GM11168 (cell line): ENCODE measurements around the gene NUTM1.
"Not testable (repeated sequence)": the region's sequence is repeated elsewhere in the genome, so short reads cannot be mapped to it uniquely, and the experiment has no call there.

Experiments used
- in situ Hi-C: fragments of 300-500 bp; cut with MboI; formaldehyde crosslinking; loops from one replicate; pipeline ENCODE4 v1.12.0; 2022; ENCODE audit warnings: low sequenced_read_pairs; ENCODE audit not compliant: unreplicated experiment

The NUTM1 gene

DNA sequence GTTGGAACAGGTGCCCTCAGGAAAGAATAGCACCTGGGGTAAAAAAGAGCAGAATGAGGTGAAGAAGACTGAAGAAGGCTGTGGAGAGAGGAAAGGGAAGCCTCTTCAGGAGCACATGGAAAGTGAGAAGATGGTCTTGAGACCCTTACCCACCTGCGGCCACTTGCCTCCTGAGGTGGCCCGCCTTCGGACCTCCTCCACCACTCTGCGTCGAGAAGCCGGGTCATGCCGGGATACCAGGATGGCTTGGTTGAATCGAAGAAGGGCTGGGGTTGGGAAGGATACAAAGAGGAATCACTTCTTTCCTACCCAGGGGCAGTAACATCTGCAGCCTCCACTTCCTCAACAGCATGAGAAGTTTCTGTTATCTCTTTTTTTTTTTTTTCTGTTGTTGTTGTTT lies 20.9 kb downstream of the NUTM1 start:
- in situ Hi-C loops, result no loop called here

DNA sequence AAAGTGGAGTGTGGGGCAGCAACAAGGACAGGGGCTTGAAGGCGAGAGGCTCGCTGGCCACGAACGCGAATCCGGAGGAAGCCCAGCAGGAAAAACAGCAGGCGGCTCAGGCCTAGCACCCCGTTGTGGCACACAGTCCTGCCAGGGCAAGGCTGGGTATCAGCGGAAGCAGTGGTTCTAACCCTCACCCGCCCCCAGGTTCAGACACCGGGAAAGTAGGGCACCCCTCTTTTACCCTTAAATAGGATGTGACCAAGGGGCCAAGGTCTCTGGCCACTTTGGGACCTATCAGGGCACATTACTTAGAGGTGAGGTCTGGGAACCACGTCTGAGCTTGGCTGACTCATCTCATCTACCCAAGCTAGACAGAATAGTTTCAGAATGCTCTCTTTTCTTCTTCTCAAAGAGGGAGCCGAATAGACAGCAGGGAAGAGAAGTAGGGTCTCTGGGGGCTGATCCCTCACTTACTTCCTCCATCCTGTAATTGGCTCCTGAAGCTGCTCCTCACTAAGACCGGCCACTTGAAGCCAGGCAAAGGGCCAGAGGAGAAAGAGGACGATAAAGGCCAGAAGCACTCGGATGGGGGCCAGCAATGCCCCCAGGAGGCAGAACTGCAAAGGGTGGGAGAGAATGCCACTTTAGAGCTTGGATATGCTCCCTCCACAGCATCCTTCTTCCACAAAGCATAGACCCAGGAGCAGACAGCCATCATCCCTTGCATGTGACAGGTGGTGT lies 22.1 kb downstream of the NUTM1 start:
- in situ Hi-C loops, result no loop called here

DNA sequence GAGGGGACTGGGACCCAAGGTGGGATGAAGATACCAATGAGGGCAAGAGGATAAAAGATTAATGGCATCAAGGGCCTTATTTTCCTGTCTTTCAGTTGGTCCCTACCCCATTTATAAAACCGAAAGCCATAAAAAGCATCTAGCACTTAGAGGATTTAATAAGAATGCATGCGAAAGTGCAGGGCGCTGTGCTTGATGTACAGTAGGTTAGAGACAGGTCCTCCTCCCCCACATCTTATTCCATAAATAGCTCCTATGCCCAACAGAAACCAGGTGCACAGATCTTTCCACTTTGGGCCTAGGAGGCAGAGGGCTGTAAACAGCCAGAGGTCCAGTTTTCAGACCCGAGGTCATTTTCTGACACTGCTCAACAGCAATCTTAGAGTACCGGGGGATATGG lies 22.7 kb downstream of the NUTM1 start:
- in situ Hi-C loops, result no loop called here

DNA sequence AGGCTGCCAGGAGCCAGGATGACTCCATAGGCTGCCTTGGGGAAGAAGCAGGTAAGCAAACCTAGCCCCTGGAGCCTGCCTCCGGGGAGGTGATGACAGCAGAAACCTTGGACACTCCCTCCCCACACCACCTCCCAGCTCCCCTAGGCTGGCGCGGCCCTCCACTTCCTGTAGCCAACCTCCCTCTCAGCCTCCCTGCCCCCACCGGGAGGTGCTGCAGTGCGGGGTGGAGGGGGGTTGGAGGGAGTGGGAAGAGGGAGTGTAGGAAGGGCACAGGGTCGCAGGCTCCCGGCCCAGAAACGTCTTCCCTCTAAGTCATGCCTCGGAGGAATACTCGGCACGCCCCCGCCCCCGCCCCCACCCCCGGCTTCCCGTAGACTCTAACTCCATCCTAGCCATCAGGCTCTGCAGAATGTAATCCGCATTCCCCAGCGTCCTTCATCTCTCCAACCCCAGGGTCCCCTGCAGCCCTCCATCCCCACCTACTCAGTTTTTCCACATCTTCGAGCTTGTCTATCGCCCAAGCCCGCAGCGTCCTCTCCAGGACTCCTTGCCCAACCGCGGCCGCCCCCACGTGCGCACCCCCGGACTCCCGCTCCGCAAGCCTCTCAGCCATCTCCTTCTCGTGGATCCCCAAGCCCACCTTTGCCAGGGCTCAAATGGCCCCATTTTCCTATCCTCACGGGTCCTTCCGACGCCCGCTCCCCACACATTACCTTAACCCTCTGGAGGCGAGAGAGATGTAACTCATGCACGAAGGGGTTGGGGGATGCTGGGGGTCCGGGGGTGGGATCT lies 23.4 kb downstream of the NUTM1 start:
- in situ Hi-C loops, result no loop called here

DNA sequence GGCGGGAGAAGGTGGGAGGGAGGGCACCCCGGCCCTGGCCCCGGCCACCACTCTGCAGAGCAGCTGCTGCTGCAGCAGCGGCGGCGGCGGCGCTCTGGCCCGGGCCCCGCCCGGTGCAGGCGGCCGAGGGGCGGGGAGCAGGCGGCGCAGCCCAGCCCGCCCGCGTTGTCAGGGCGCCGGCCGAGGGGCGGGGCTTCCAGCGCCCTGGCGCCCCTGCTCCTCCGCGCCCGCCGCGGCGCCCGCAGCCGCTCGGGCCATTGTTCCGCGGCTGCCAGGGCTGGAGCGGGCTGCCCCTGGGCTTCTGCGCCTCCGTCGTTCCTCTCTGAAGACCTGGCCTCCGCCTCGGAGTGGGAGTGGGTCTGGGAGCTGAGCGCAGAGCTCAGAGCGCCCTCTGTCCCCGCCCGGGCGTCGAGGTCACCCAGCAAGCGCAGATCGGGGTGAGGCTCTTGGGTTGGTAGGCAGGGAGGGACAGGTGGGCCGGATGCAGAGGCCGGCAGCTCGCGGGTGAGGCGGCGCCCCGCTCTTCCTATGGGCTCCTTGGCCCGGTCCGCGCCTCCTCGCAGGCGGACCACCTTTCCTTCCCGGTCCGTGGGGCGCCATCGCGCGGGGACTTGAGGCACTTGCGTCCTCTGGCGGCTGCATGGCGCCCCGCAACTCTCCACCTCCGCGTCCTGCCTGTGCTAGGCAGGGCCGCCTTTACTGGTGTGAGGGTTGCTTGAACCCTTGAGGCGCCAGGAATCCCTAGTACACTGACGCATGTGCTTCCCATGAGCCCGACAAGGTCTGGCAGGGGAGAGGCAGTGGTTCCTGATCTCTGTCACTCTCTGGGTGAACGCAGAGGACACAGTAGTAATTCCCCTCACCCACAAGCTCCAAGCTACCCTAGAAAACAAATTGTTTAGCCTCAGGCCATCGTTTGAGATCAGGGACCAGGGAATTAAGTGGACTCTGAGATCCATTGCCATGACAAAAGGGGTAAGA lies 24.3 kb downstream of the NUTM1 start, which contains the start of gene LPCAT4:
TSS of gene LPCAT4 (minus strand) at position 96 of the 981 bp plus-strand sequence. CDS start 96 bp downstream, outside the sequence.
- in situ Hi-C loops, result no loop called here

DNA sequence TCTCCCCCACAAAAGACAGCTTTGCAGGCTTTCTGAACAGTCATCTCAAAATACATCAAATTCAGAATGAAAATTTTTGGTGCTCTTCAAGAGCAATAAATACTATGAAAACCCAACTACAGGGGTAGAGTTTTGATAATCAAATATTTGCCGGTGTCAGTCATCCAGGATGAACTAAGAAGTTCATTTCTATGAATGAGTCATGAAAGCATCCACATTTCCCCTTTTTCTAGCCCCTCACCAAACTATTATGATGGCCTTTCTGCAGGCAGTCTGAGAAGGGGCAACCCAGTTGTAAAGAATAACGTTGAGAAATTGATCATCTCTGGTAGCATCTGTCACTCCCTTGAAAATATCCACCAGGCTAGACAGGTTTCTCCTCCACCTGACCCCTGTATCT lies 27.0 kb downstream of the NUTM1 start:
- in situ Hi-C loops, result no loop called here

DNA sequence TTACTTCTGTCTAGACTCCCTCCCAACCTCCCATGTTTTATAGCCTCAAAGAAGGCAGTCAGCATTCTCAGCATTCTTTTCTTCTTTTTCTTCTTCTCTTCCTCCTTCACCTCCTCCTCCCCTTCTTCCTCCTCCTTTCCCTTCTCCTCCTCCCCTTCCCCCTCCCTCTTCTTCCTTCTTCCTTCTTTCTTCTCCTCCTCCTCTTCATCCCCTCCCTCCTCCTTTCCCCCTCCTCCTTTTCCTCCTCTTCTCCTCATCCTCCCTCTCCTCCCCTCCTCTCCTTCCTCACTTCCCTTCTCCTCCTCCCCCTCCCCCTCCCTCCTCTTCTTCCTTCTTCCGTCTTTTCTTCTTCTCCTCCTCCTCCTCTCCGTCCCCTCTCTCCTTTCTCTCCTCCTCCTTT lies 27.5 kb downstream of the NUTM1 start:
- in situ Hi-C loops, result no loop called here

DNA sequence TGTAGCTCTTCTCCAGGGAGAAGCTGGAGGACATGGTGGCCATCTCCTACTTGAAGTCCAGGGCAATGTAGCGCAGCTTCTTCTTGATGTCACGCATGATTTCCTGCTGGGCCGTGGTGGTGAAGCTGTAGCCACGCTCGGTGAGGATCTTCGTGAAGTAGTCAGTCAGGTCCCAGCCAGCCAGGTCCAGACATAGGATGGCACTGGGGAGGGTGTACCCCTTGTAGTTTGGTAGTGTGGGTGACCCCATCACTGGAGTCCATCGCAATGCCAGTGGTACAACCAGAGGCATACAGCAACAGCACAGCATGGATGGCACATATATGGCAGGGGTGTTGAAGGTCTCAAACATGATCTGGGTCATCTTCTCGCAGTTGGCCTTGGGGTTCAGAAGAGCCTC lies 30.8 kb downstream of the NUTM1 start:
- in situ Hi-C loops, result no loop called here

DNA sequence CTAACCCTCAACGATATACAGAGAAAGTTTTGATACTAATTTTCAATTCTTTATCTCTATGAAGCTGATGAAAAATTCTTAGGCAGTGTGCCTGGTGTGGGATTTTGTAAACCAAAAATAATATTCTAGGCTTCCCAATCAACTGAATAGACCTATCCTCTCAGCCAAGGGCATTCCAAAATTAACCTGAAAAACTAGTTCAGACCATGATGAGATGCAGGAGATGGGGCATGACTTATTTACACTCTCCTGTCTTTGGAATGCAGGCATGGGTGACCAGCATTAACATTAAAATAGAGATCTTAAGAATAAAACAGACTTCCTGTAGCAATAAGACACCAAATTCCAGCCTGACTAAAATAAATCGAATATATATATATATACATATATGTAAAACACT lies 31.7 kb downstream of the NUTM1 start:
- in situ Hi-C loops, result no loop called here

DNA sequence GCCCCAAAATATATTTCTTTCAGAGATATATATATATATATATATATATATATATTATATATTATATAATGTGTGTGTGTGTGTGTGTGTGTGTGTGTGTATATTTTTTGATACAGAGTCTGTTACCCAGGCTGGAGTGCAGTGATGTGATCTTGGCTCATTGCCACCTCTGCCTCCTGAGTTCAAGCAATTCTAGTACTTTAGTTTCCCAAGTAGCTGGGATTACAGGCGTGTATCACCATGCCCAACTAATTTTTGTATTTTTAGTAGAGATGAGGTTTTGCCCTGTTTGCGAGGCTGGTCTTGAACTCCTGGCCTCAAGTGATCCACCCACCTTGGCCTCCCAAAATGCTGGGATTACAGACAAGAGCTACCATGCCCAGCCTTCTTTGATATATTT lies 32.4 kb downstream of the NUTM1 start:
- in situ Hi-C loops, result not testable (repeated sequence)

DNA sequence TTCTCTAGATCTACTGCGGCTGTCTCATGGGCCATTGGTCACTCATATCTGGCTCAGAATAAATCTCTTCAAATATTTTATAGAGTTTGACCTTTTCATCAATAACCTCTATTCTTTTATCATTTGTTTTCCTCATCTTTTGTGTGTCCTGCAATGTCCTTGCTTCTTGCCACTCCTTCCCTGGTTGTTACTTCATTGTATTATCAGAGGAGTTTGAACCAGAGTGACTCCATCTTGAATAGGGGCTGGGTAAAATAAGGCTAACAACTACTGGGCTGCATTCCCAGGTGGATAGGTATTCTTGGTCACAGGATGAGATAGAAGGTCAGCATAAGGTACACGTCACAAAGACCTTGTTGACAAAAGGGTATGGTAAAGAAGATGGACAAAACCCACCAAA lies 33.7 kb downstream of the NUTM1 start:
- in situ Hi-C loops, result no loop called here

DNA sequence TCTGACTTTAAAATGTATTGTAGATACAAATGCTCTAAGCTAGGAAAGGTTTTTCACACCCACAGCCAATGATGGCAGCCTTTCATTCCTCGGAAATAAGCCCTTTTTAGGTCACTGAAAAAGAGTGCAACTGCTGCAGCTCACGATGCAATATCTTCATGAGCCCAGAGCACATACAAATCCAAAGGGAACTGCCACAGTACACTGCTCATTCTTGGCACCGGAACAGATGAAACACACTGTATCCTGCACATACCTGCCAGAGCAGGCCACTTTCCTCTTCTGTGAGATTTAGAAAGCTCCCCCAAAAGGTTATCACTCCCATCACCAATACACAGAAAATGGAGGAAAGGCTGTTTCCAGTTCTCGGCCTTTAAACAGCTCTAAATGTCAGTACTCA lies 37.4 kb downstream of the NUTM1 start:
- in situ Hi-C loops, result not testable (repeated sequence)

DNA sequence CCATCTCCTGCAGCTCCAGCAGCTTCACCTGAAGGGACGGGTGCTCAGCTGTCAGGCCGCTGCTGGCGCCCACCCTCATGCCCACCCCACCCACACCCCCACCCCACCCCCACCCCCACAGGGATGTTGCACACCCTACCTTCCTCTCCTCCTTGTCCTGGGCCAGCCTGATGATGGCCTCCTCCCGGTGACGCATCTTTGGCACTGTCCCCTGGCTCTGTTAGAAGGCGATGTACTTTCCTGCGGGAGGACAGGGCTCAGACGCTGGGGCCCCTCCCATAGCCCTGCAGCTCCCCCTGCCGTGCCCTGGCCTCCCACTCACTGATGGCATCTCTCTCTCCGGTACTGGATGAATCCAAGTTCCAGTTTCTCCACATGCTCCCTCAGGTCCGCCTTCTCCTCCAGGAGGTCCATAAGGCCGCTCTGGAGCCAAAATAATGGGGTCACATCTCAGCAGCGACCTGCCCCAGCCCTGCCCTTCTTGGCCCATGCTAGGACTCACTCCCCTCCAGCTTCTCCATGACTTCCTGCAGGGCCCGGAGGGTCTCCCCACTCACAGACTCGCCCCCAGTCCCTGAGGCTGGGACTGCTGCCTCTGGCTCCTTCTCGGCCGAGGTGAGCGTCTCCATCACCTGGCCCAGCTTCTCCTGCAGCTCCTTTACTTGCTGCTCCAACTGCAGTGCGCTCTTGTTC lies 38.9 kb downstream of the NUTM1 start:
- in situ Hi-C loops, result not testable (repeated sequence)

DNA sequence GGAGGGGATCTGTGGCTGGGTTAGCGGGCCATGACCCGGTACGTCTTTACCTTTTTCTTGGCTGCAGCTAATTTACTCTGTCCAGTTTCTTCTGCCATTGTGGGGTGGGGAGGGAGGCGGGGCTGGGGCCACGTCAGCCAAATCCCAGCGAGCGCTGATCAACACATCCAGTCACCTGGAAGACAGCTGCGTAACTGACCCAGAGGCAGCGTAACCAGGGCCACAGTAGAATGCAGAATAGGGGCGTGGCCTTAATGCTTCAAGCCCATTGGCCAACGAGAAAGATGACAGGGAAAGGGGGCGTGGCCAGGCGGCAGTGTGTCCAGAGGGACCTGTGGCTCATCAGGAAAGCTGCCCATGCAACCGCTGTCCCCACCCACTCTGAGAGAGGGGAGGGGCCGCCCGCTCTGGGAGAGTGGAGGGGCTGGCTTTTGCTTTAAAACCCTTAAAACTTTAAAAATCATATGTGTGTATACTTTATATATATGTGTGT lies 46.5 kb downstream of the NUTM1 start:
- in situ Hi-C loops, result not testable (repeated sequence)

DNA sequence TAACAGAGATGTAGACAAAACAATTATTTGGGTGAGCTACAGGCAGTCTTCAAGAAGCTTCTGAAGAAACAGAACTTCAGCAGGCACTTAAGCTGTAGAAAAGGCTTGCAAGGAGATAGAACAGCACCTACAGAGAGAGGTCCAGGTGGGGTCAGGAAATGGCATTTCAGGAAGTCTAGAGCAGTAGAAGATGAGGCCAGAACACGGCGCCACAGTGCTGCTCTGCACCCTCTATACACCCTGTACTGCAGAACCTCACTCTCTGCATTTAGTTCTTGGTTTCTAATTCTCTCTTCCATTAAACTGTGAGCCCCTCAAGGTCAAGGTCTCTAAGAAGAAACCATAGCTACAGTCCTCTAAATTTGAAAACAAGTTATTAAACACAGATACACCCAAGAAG lies 49.9 kb downstream of the NUTM1 start:
- in situ Hi-C loops, result not testable (repeated sequence)

DNA sequence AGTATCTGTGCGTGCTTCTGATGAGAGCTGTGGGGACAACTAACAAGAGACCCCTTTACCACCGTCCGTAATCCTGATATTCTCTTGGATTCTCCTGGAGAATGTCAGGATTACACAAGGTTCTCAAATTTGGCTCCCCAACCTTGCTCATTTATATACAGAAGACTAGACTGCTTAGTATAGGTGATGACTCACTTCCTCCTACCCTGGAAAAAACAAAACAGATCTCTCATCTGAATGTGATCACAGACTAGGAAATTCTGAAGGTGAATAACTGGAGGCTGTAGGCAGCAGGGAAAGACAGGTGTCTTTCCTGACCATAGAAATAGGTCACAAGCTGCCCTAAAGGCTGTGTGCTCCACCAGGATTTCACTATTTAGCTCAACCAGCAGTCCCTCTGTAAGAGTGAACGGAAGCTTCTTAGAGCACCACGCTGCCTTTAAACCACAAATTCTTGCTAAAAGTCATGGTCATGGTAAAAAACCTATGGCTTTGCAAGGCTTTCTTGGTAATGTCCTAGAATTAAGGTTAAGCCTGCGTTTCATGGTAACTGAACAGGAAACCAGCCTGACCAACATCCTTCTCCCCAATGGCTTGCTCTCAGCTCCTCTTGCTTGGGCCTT lies 54.6 kb downstream of the NUTM1 start:
- in situ Hi-C loops, result not testable (repeated sequence)

DNA sequence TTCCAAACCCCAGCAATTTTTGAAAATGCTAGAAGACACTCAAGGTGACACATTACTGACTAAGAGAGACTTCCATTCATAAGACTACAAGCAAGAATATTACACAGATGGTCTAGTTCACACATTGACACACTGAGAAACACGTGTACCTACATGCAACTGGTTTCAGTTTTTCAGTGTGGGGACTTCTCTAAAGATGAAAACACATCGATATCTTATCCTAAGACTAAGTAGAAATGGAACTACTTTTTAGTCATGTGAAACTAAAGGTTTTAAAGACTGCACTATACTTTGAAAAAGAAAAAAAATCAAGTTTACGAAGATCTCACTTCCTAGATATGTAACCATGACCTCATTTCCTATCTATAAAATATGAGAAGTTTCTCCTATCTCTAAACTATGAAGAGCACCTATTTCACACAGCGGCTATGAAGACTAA lies 60.1 kb downstream of the NUTM1 start:
- in situ Hi-C loops, result not testable (repeated sequence)

DNA sequence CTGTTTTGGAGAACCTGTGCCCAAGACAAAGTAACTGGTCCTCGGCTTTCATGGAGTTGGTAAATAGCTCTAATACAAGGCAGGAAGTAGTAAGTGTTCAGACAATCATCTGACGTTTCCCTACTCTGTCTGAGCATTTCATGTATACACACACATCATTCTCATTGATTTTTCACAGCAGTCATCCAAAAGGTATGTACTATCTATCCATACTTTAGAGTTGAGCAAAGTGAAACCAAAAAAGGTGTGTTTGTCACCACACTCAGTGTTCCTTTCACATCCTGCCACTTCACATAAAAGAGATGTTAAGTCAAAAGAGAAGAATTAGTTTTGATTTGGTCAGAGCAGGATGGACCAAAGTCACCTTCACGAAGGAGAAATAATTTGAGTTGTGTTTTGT lies 60.8 kb downstream of the NUTM1 start:
- in situ Hi-C loops, result not testable (repeated sequence)
